Right atrium auricular region (tissue), 2 donors: Measurements from ENCODE around the gene RPL11. TPM values are rescaled to one million over a fixed set of nuclear protein-coding genes. Genes with fewer than 3 reads are reported as not detected.

Experiments used
- DNase-seq: peaks from one replicate; pipeline ENCODE4 v3.0.0-alpha.2; 2019; ENCODE audit warnings: low spot score
- H3K27ac ChIP-seq, 2 donors: fragments of 200-600 bp; sonication (generic); 1 replicate in 1 of 2; 2 replicates in 1 of 2; pipeline ENCODE4 v1.5.1; 2016 to 2019
- H3K27me3 ChIP-seq, 2 donors: fragments of 200-600 bp; sonication (generic); one replicate each; pipeline versions ENCODE4 v1.5.1 to v1.6.0; 2017 to 2019
- H3K36me3 ChIP-seq: fragments of 200-600 bp; sonication (generic); one replicate; pipeline ENCODE4 v1.5.1; 2016
- H3K4me1 ChIP-seq, 2 donors: fragments of 200-600 bp; sonication (generic); one replicate each; pipeline versions ENCODE4 v1.5.1 to v1.6.0; 2017 to 2019
- H3K4me3 ChIP-seq, 2 donors: fragments of 200-600 bp; sonication (generic); 1 replicate in 1 of 2; 2 replicates in 1 of 2; pipeline ENCODE4 v1.5.1; 2017 to 2019; ENCODE audit warnings: mild to moderate bottlenecking in 1 of 2, moderate library complexity in 1 of 2
- H3K9me3 ChIP-seq, 2 donors: fragments of 200-600 bp; sonication (generic); one replicate each; pipeline ENCODE4 v1.5.1; 2019
- total RNA-seq, 2 donors: library from RNA; depleted of rRNA; stranded (reverse); fragments of >200 nt; gene quantifications; one replicate each; pipeline ENCODE4 v1.1.0, GENCODE V29; 2016
- TF ChIP-seq, protein P1 (sequence below), 2 donors: fragments of 200-600 bp; sonication (generic); IDR thresholded peaks; one replicate each; pipeline ENCODE4 v1.5.1; 2019; ENCODE audit warnings: antibody characterized with exemption in 2 of 2

RPL11 gene
- total RNA-seq, 2 donors from 2014 or later, result 391 to 585 TPM

DNA sequence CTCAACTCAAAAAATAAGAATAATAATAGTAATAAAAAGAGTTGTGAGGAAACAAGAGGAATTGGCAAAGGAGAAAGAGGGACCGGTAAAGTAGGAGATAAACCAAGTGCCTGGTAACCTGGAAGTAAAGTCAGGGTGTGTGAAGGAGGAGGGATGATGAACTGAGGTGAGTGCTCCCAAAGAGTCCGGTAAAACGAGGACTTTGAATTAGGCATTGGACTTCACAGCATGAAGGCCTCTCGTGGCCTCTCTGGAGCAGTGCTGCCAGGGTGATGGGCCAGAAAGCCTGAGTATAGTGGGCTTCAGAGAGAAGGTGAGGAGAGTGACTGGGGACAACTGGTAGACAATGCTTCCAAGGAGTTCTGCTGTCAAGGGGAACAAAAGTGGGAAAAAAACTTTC is 17.6 kb downstream of the RPL11 start:
- peaks cover 9% of the 10 kb centered on the region for H3K36me3 ChIP-seq
- no peaks in the 10 kb centered on the region for H3K4me1 ChIP-seq
- no peak overlapping the region for H3K27ac ChIP-seq
- TF ChIP-seq, protein P1, sequence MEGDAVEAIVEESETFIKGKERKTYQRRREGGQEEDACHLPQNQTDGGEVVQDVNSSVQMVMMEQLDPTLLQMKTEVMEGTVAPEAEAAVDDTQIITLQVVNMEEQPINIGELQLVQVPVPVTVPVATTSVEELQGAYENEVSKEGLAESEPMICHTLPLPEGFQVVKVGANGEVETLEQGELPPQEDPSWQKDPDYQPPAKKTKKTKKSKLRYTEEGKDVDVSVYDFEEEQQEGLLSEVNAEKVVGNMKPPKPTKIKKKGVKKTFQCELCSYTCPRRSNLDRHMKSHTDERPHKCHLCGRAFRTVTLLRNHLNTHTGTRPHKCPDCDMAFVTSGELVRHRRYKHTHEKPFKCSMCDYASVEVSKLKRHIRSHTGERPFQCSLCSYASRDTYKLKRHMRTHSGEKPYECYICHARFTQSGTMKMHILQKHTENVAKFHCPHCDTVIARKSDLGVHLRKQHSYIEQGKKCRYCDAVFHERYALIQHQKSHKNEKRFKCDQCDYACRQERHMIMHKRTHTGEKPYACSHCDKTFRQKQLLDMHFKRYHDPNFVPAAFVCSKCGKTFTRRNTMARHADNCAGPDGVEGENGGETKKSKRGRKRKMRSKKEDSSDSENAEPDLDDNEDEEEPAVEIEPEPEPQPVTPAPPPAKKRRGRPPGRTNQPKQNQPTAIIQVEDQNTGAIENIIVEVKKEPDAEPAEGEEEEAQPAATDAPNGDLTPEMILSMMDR (IDR thresholded peaks at IDR 0.05), result no peak
- no peak overlapping the region for H3K4me3 ChIP-seq
- no peak for DNase-seq
- no peaks in the 10 kb centered on the region for H3K27me3 ChIP-seq
- H3K9me3 ChIP-seq, result no peaks in the 10 kb centered on the region

DNA sequence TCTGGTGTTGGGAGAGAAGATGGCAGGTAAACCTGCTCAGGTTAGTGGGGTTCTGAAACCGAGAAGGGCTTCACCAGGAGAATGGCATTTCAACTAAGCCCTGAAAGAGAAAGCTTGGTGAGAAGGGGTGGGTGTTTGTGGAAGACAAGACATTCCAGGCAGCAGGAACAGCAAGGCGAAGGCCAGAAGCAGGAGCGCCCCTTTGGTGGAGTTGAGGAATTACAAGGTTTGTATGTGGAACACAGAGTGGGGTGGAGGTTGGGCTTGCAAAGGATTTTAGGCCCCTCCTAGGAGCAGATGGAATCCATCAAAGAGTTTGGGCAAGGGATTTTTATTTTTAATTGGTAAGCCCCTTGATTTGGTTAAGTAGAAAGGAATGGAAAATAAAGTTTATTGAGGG is 26.9 kb downstream of the RPL11 start:
- H3K4me1 ChIP-seq, result peaks cover 0 to 6% of the 10 kb centered on the region in 2 donors
- no peaks in the 10 kb centered on the region for H3K36me3 ChIP-seq
- H3K4me3 ChIP-seq, result no peak overlapping the region
- no peak for DNase-seq
- no peaks in the 10 kb centered on the region for H3K27me3 ChIP-seq
- H3K9me3 ChIP-seq, result no peaks in the 10 kb centered on the region
- TF ChIP-seq, protein P1 (IDR thresholded peaks at IDR 0.05), result no peak
- H3K27ac ChIP-seq, result no peak overlapping the region

DNA sequence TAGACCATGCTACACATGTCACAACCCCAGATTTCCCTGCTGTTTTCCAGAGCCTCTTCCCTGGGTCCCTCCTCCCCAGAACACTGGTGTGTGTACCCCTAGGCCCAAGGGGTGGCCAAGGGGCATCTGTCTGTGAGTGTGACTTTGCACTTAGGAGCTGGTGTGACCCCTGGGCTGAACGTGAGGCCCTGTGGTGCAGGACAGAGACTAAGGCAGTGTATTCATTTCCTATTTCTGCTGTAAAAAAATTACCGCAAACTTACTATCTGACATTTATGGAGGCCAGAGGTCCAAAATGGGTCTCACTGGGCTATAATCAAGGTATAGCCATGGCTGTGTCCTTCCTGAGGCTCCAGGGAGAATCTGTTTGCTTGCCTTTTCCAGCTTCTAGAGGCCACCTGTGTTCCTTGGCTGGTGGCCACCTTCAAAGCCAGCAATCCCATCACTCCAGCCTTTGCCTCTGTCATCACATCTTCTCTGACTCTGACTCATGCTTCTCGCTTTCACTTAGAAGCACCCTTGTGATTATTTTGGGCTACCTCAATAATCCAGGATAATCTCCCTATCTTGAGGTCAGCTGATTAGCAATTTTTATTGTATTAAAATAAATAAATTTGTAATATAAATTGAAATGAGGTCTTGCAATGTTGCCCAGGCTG is 27.7 kb downstream of the RPL11 start:
- TF ChIP-seq, protein P1 (IDR thresholded peaks at IDR 0.05), result no peak
- peaks cover 0 to 6% of the 10 kb centered on the region in 2 donors for H3K4me1 ChIP-seq
- H3K27ac ChIP-seq, result no peak overlapping the region

DNA sequence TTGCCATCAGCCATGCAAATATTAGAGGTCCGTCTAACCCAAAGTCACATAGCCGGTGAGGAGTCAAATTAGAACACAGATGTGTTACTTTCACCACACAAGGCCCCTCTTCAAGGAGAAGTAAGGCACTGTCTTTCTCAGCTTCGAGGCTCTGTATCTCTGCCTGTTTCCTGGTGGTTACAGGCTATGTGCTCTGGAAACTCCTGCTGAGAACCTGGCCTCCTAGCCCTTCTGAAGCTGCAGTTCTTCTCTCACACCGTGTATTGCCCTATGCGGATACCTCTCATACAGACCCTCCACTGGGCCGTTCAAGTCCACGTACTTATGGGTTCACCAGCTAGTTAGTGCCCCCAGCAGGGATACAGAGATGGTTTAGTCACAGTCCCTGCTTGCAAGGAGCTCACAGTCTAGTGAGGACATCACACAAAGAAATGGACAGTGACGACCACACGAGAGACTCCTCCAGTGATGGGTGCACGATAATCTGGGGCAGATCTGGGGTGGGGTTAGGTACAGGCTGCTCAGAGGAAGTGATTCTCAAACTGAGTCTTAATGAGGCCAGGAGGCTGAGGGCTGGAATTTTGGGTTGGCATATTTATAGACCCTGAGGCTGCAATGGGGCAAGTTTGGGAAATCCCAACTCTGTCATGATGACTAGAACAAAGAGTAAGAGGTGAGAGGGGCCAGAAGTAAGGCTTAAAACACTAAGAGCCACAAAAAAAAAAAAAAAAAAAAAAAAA is 28.8 kb downstream of the RPL11 start:
- TF ChIP-seq, protein P1 (IDR thresholded peaks at IDR 0.05), result no peak
- H3K4me1 ChIP-seq, result peaks cover 0 to 6% of the 10 kb centered on the region in 2 donors

More for the DNA sequence above, 27.7 kb downstream of the RPL11 start:
- no peaks in the 10 kb centered on the region for H3K27me3 ChIP-seq
- H3K4me3 ChIP-seq, result no peak overlapping the region
- H3K36me3 ChIP-seq, result no peaks in the 10 kb centered on the region
- H3K9me3 ChIP-seq, result no peaks in the 10 kb centered on the region
- no peak for DNase-seq

DNA sequence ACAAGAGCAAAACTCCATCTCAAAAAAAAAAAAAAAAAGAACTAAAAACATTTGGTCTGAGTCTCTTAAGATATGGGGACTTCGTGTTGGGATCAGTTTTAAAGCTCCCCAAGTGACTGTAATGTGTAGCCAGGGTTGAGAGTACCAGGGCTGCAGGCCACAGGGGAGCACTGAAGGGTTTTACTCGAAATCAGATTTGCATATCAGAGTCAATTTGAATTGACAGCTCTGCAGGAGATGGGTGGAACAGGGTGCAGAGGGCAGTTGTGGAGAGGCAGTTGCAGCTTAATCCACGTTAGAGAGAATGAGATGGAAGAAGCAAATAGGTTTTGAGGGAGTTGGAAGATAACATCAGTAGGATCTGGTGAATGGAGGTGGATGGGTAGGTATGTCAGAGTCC is 31.0 kb downstream of the RPL11 start:
- TF ChIP-seq, protein P1 (IDR thresholded peaks at IDR 0.05), result no peak
- DNase-seq, result no peak
- H3K36me3 ChIP-seq, result no peaks in the 10 kb centered on the region
- H3K27me3 ChIP-seq, result no peaks in the 10 kb centered on the region
- no peak overlapping the region for H3K4me3 ChIP-seq
- H3K27ac ChIP-seq, result no peak overlapping the region
- H3K4me1 ChIP-seq, result peaks cover 0 to 6% of the 10 kb centered on the region in 2 donors
- no peaks in the 10 kb centered on the region for H3K9me3 ChIP-seq

More for the DNA sequence above, 28.8 kb downstream of the RPL11 start:
- H3K9me3 ChIP-seq, result no peaks in the 10 kb centered on the region
- H3K27ac ChIP-seq, result no peak overlapping the region
- no peak overlapping the region for H3K4me3 ChIP-seq
- H3K27me3 ChIP-seq, result no peaks in the 10 kb centered on the region
- no peak for DNase-seq
- no peaks in the 10 kb centered on the region for H3K36me3 ChIP-seq
